DND-41 (cell line): ENCODE results near the gene ZG16B.

ENCODE experiments used
- ATAC-seq: fragments of 200-7000 bp; cut with Tn5 transposase; 3 replicates; pipeline ENCODE4 v1.9.1; 2021; ENCODE audit warnings: low read depth; ENCODE audit not compliant: insufficient read depth
- DNase-seq: peaks from one replicate; pipeline ENCODE4 v3.0.0-alpha.2; 2020
- H2AFZ ChIP-seq: 2 replicates; pipeline ENCODE4 v1.6.0; 2012; ENCODE audit warnings: low read depth, low read length
- H3K27ac ChIP-seq: 2 replicates; pipeline ENCODE4 v1.5.1; 2012; ENCODE audit warnings: low read length, inconsistent platforms
- H3K27me3 ChIP-seq: fragments of 200-600 bp; sonication (generic); 2 replicates; pipeline ENCODE4 v1.6.0; 2012; ENCODE audit warnings: low read length, mild to moderate bottlenecking, inconsistent platforms; ENCODE audit not compliant: insufficient read depth, poor library complexity
- H3K36me3 ChIP-seq: 2 replicates; pipeline ENCODE4 v1.5.1; 2012; ENCODE audit warnings: low read length, inconsistent platforms; ENCODE audit not compliant: insufficient read depth
- H3K4me1 ChIP-seq: 2 replicates; pipeline ENCODE4 v1.5.1; 2012; ENCODE audit warnings: mild to moderate bottlenecking, low read length; ENCODE audit not compliant: insufficient read depth
- H3K4me2 ChIP-seq: 2 replicates; pipeline ENCODE4 v1.6.0; 2012; ENCODE audit warnings: mild to moderate bottlenecking, moderate library complexity, low read length, inconsistent platforms; ENCODE audit not compliant: insufficient read depth
- H3K4me3 ChIP-seq, 2 experiments: fragments of 200-600 bp in 1 of 2; shearing (Covaris generic) in 1 of 2; 2 replicates each; pipeline ENCODE4 v1.5.1; 2012 to 2016; ENCODE audit warnings: inconsistent platforms in 2 of 2, low read length in 2 of 2, mild to moderate bottlenecking in 2 of 2, low read depth in 1 of 2, moderate library complexity in 1 of 2
- H3K79me2 ChIP-seq: 2 replicates; pipeline ENCODE4 v1.6.0; 2012; ENCODE audit warnings: low read length, inconsistent platforms; ENCODE audit not compliant: insufficient read depth
- H3K9ac ChIP-seq: 2 replicates; pipeline ENCODE4 v1.6.0; 2012; ENCODE audit warnings: low read depth, mild to moderate bottlenecking, inconsistent platforms, low read length, moderate library complexity
- H3K9me3 ChIP-seq: 2 replicates; pipeline ENCODE4 v1.5.1; 2012; ENCODE audit warnings: low read length, moderate library complexity, mild to moderate bottlenecking, inconsistent platforms; ENCODE audit not compliant: insufficient read depth, severe bottlenecking
- H4K20me1 ChIP-seq: 2 replicates; pipeline ENCODE4 v1.6.0; 2012; ENCODE audit warnings: low read length; ENCODE audit not compliant: insufficient read depth
- CTCF ChIP-seq: IDR thresholded peaks from 2 replicates; pipeline ENCODE4 v1.5.1; 2012; ENCODE audit warnings: borderline replicate concordance, low read length, moderate library complexity, mild to moderate bottlenecking; ENCODE audit not compliant: poor library complexity, severe bottlenecking; ENCODE audit errors: extremely low read depth
- EZH2 ChIP-seq: IDR thresholded peaks from 3 replicates; pipeline ENCODE4 v1.6.1; 2012; ENCODE audit warnings: borderline replicate concordance, low read depth, mild to moderate bottlenecking, moderate library complexity, low read length, inconsistent platforms; ENCODE audit not compliant: severe bottlenecking

ZG16B gene

DNA sequence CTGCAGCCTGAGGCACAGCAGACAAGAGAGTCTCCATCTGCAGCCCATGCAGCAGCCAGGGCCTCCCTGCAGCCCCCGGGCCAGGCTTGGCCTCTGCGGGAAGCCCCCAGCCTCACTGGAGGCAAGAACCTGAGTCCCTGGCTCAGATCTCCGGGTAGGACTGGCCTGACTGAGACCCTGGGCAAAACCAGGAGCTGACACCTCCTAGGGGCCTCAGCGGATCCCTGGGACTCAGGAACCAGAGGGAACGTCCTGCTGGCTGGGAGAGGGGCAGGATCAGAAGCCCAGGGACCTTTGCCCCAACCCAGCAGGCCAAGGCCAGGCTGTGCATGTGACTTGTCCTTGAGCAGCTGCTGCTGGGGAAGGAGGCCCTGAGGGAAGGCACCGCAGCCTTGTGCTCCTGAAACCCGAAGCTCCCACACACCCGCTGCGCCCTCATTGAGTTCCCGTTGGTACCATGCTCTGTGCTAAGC is 14.8 kb upstream of the ZG16B start:
- H2AFZ ChIP-seq: no peak overlapping the region
- H3K27ac ChIP-seq: no peak overlapping the region
- H3K9ac ChIP-seq: no peak overlapping the region
- H3K9me3 ChIP-seq: no peaks in the 10 kb centered on the region
- H3K4me3 ChIP-seq: no peak overlapping the region
- no peak for DNase-seq
- H4K20me1 ChIP-seq: no peaks in the 10 kb centered on the region
- no peaks in the 10 kb centered on the region for H3K36me3 ChIP-seq
- no peaks in the 10 kb centered on the region for H3K4me1 ChIP-seq
- H3K79me2 ChIP-seq: no peaks in the 10 kb centered on the region
- peaks cover 4% of the 10 kb centered on the region for H3K27me3 ChIP-seq
- H3K4me2 ChIP-seq: no peak overlapping the region
- no peak for TF ChIP-seq CTCF
- TF ChIP-seq EZH2: no peak
- no peak for ATAC-seq

DNA sequence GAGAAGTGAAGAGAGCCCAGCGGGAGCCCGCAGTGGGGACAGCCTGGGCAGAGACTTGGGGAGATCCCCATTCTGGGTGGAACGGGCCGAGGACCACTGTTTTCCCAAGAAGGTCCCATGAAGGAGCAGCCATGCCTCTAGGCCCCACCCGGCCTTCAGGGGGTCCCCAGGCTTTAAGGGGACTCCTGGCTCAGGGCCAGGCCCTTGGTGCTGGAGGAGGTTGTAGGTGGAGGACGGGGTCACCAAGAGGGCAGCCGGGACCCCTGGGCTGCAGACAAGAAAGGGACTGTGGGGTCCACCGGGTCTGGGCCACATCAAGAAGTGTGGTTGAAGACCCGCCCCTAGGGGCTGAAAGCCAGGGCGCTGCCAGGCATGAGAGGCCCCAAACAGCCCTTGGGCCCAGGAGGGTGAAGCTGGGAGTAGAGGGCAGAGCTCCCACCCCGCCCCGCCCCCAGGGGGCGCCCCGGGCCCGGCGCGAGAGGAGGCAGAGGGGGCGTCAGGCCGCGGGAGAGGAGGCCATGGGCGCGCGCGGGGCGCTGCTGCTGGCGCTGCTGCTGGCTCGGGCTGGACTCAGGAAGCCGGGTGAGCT is 13.3 kb upstream of the ZG16B start, which contains the start of gene PRSS21:
PRSS21 (plus strand) TSS at position 487 of the 589 bp plus-strand sequence; CDS start at position 519, 32 bp downstream.
- no peak for DNase-seq
- Histone ChIP-seq H3K4me3 (no peak within 1 kb of the TSS), H3K9me3 (no peaks in the 10 kb centered on the region), H2AFZ (no peak within 1 kb of the TSS), H3K79me2 (no peaks in the 10 kb centered on the region), H3K4me2 (no peak within 1 kb of the TSS), H3K27me3 (no peaks in the 10 kb centered on the region), H3K4me1 (no peaks in the 10 kb centered on the region), H3K9ac (no peak within 1 kb of the TSS), H3K27ac (no peak within 1 kb of the TSS), H4K20me1 (no peaks in the 10 kb centered on the region), H3K36me3 (no peaks in the 10 kb centered on the region)
- no peak for ATAC-seq
- TF ChIP-seq CTCF (no peak), EZH2 (no peak)

DNA sequence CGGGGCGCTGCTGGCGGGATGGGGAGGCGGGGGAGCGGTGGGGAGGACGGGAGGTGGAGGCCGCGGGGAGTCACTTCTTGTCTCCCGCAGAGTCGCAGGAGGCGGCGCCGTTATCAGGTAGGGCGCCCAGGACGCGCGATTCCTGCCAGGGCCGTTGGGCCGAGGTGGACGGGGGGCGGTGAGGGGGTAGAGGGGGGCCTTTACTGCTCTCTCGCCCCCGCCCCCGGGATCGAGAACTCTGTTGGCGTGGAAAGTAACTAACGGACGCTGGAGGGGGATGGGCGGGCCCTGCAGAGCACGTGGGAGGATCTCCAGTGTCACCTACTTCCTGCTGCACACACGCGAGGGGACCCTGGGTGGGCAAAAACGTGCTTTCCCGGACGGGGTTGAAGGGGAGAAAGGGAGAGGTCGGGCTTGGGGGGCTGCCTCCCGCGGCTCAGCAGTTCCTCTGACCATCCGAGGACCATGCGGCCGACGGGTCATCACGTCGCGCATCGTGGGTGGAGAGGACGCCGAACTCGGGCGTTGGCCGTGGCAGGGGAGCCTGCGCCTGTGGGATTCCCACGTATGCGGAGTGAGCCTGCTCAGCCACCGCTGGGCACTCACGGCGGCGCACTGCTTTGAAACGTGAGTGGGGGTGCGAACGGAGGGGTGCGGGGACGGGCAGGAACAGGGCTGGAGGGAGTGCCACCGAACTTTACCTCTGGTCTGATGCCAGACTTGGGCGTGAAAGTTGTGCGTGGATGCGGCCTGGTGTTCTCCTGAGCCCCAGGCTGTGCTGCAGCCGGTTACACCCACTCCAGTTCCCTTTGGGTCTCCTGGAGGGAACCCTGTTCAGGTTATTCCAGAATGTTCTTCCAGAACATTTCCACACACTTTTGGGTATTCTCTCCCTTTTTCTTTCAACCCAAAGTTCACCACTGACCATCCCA is 12.5 kb upstream of the ZG16B start:
- Histone ChIP-seq H3K27me3 (no peaks in the 10 kb centered on the region), H3K4me1 (no peaks in the 10 kb centered on the region), H3K9ac (no peak overlapping the region), H3K4me3 (no peak overlapping the region), H3K79me2 (no peaks in the 10 kb centered on the region), H2AFZ (no peak overlapping the region), H3K27ac (no peak overlapping the region), H3K4me2 (no peak overlapping the region), H4K20me1 (no peaks in the 10 kb centered on the region), H3K9me3 (no peaks in the 10 kb centered on the region), H3K36me3 (no peaks in the 10 kb centered on the region)
- TF ChIP-seq CTCF: no peak
- TF ChIP-seq EZH2: no peak
- DNase-seq (no peak), ATAC-seq (no peak)
